Measurements from ENCODE around the gene SLC7A5. TPM values are rescaled to one million over a fixed set of nuclear protein-coding genes. Genes with fewer than 3 reads are reported as not detected.
"Not testable (repeated sequence)": the region's sequence is repeated elsewhere in the genome, so short reads cannot be mapped to it uniquely, and the experiment has no call there.

The SLC7A5 gene
- polyA plus RNA-seq, 1 donor from 2014 or later, result 3.9 TPM

DNA sequence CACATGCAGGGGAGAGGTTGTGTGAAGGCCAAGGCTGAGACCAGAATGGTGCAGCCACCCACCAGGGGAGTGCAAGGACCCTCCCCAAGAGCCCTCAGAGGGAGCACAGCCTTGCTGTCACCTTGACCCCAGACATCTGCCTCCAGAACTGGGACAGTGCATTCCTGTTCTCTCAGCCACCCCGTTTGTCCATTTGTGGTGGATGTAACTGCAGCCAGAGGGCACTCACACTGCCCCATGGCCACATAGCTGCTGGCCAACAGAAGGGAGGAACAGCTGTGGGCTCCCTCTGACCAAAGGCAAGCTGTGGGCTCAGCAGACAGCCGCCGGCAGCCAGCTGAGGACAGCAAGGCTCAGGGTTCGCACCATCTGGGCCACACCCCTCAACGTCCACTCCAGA, 53.7 kb downstream of the SLC7A5 start:
- Histone ChIP-seq H3K27me3 (ENCODE audit: insufficient read depth, low read depth, low read length) (no peaks in the 10 kb centered on the region), H2AFZ (ENCODE audit: low read depth, low read length) (no peak overlapping the region), H4K20me1 (ENCODE audit: insufficient read depth) (no peaks in the 10 kb centered on the region), H3K27ac (ENCODE audit: low read length) (no peak overlapping the region), H3K9ac (ENCODE audit: low read length) (no peak overlapping the region), H3F3A (ENCODE audit: insufficient read depth, low read length, poor library complexity, severe bottlenecking) (no peaks in the 10 kb centered on the region), H3K79me2 (replicated peaks; ENCODE audit: insufficient read depth, low read length) (no peaks in the 10 kb centered on the region), H3K4me3 (ENCODE audit: low read length) (no peak overlapping the region), H3K9me3 (ENCODE audit: low read length) (no peaks in the 10 kb centered on the region), H3K36me3 (ENCODE audit: insufficient read depth, low read length) (no peaks in the 10 kb centered on the region), H3K4me2 (ENCODE audit: low read length) (no peak overlapping the region), H3K9me2 (ENCODE audit: insufficient read depth, low read length) (no peaks in the 10 kb centered on the region)
- TF ChIP-seq TAF1 (IDR thresholded peaks at IDR 0.05; ENCODE audit: low read depth) (no peak), EZH2 (IDR thresholded peaks at IDR 0.05; ENCODE audit: borderline replicate concordance, insufficient read depth, low read length, poor library complexity, severe bottlenecking) (no peak), CTCF (IDR thresholded peaks at IDR 0.05; ENCODE audit: poor library complexity, severe bottlenecking) (no peak), REST (IDR thresholded peaks at IDR 0.05; ENCODE audit: borderline replicate concordance) (no peak), POLR2AphosphoS5 (IDR thresholded peaks at IDR 0.05) (no peak)

DNA sequence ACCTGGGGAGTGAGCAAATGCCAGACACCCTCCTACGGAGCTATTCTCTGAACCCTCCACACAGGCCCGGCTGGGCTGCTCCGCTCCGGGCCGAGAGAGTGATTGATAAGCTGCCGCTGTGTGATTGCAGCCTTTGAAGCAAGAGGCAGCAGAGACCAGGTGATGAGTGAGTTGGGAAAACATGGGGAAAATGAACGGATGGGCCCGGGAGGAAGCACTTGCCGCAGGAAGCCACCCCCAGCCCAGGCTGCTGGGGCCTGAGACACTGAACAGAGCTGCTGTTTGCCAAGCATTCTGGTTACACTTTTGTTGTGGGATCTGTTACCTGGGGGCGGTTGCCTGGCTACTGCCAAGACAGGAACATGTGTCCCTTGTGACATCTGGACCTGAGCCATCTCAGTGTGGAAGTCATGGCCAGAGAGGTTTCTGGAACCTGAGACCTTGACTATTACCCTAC, 57.1 kb downstream of the SLC7A5 start:
- Histone ChIP-seq H3K9me3 (ENCODE audit: low read length) (no peaks in the 10 kb centered on the region), H2AFZ (ENCODE audit: low read depth, low read length) (no peak overlapping the region), H3K79me2 (replicated peaks; ENCODE audit: insufficient read depth, low read length) (no peaks in the 10 kb centered on the region), H3K4me3 (ENCODE audit: low read length) (no peak overlapping the region), H4K20me1 (ENCODE audit: insufficient read depth) (no peaks in the 10 kb centered on the region), H3F3A (ENCODE audit: insufficient read depth, low read length, poor library complexity, severe bottlenecking) (no peaks in the 10 kb centered on the region), H3K4me2 (ENCODE audit: low read length) (no peak overlapping the region), H3K27ac (ENCODE audit: low read length) (peak overlapping the region; percentile 42), H3K36me3 (ENCODE audit: insufficient read depth, low read length) (no peaks in the 10 kb centered on the region), H3K9ac (ENCODE audit: low read length) (no peak overlapping the region), H3K9me2 (ENCODE audit: insufficient read depth, low read length) (no peaks in the 10 kb centered on the region), H3K27me3 (ENCODE audit: insufficient read depth, low read depth, low read length) (no peaks in the 10 kb centered on the region)
- no peak for TF ChIP-seq TAF1 (IDR thresholded peaks at IDR 0.05; ENCODE audit: low read depth)
- TF ChIP-seq MXI1 (conservative IDR thresholded peaks at IDR 0.05; ENCODE audit: poor library complexity, severe bottlenecking), result no peak
- peak; percentile 48 for TF ChIP-seq CTCF (IDR thresholded peaks at IDR 0.05; ENCODE audit: poor library complexity, severe bottlenecking)
- TF ChIP-seq POLR2AphosphoS5 (IDR thresholded peaks at IDR 0.05), result peak; percentile 35
- no peak for TF ChIP-seq SMC3 (conservative IDR thresholded peaks at IDR 0.05; ENCODE audit: poor library complexity)
- TF ChIP-seq EZH2 (IDR thresholded peaks at IDR 0.05; ENCODE audit: borderline replicate concordance, insufficient read depth, low read length, poor library complexity, severe bottlenecking), result no peak
- TF ChIP-seq REST (IDR thresholded peaks at IDR 0.05; ENCODE audit: borderline replicate concordance), result peak; percentile 17
- TF ChIP-seq RAD21 (conservative IDR thresholded peaks at IDR 0.05), result peak; percentile 52

DNA sequence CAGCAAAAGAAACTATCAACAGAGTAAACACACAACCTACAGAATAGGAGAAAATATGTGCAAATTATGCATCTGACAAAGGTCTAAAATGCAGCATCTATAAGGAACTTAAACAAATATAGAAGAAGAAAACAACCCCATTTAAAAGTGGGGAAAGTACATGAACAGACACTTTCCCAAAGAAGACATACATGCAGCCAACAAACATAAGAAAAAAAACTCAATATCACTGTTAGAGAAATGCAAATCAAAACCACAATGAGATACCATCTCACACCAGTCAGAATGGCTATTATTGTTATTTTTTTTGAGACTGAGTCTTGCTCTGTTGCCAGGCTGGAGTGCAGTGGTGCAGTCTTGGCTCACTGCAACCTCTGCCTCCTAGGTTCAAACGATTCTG, 57.9 kb downstream of the SLC7A5 start:
- H3K4me3 ChIP-seq (ENCODE audit: low read length); H3K36me3 ChIP-seq (ENCODE audit: insufficient read depth, low read length); H3F3A ChIP-seq (ENCODE audit: insufficient read depth, low read length, poor library complexity, severe bottlenecking); H2AFZ ChIP-seq (ENCODE audit: low read depth, low read length); H3K27ac ChIP-seq (ENCODE audit: low read length); H3K9ac ChIP-seq (ENCODE audit: low read length); H3K79me2 ChIP-seq (replicated peaks; ENCODE audit: insufficient read depth, low read length); H3K4me2 ChIP-seq (ENCODE audit: low read length); H3K9me2 ChIP-seq (ENCODE audit: insufficient read depth, low read length); H3K27me3 ChIP-seq (ENCODE audit: insufficient read depth, low read depth, low read length); H4K20me1 ChIP-seq (ENCODE audit: insufficient read depth); H3K9me3 ChIP-seq (ENCODE audit: low read length): not testable (repeated sequence)

Measured in neural cell (in vitro differentiated cells).